B cell (primary cell): ENCODE measurements around the gene KRTAP2-4.

Source experiments
- CTCF ChIP-seq: fragments of 200-600 bp; IDR thresholded peaks from one replicate; pipeline ENCODE4 v1.8.0; 2022; ENCODE audit warnings: antibody characterized with exemption, mild to moderate bottlenecking
- EZH2 ChIP-seq: IDR thresholded peaks from 2 replicates; pipeline ENCODE4 v1.6.1; 2012; ENCODE audit warnings: borderline replicate concordance, low read depth, mild to moderate bottlenecking, moderate library complexity, low read length; ENCODE audit not compliant: insufficient read depth, poor library complexity, severe bottlenecking

GRCh38 chr17:41107941-41108450 is 42.3 kb upstream of the KRTAP2-4 start:
- TF ChIP-seq EZH2 (no peak), CTCF (no peak)
